Prostate gland (tissue), 2 donors: Measurements from ENCODE around the gene VPS8.

Experiments
- CTCF ChIP-seq, 4 experiments: fragments of 200-600 bp in 2 of 4; fragments of 450-650 bp in 2 of 4; sonication (generic) in 2 of 4; IDR thresholded peaks; 1 replicate in 3 of 4; 2 replicates in 1 of 4; pipeline ENCODE4 v1.5.1; 2016 to 2019; ENCODE audit warnings: antibody characterized with exemption in 4 of 4, mild to moderate bottlenecking in 2 of 4, moderate library complexity in 2 of 4
- POLR2A ChIP-seq: fragments of 450-650 bp; IDR thresholded peaks from one replicate; pipeline ENCODE4 v1.6.1; 2016; ENCODE audit warnings: antibody characterized with exemption, mild to moderate bottlenecking
- POLR2AphosphoS5 ChIP-seq: sonication (generic); formaldehyde crosslinking; IDR thresholded peaks from one replicate; pipeline ENCODE4 v1.6.1; 2017; ENCODE audit warnings: antibody characterized with exemption

GRCh38 chr3:185030399-185030798 lies 218.4 kb downstream of the VPS8 start:
- TF ChIP-seq POLR2AphosphoS5 (no peak), CTCF (IDR thresholded peaks at IDR 0.05) (no peak), POLR2A (no peak)
